Measurements from ENCODE around the gene MYZAP. TPM values are rescaled to one million over a fixed set of nuclear protein-coding genes. Genes with fewer than 3 reads are reported as not detected.

The MYZAP gene
- total RNA-seq, 1 donor: under 0.01 TPM

GRCh38 chr15:57728436-57728835, 136.7 kb downstream of the MYZAP start:
- DNase-seq (ENCODE audit: insufficient read length, low spot score, missing footprints): no peak
- no peaks in the 10 kb centered on the region for H4K20me1 ChIP-seq (ENCODE audit: insufficient read depth, low read length)

GRCh38 chr15:57730876-57731275, 139.2 kb downstream of the MYZAP start:
- Histone ChIP-seq H3K4me1 (ENCODE audit: insufficient read depth, low read length) (peaks cover 10% of the 10 kb centered on the region), H3K36me3 (ENCODE audit: insufficient read depth, low read length) (no peaks in the 10 kb centered on the region), H3K9me3 (ENCODE audit: low read depth, low read length) (no peaks in the 10 kb centered on the region), H3K4me3 (ENCODE audit: insufficient read depth, low read length) (no peak overlapping the region), H4K20me1 (ENCODE audit: insufficient read depth, low read length) (no peaks in the 10 kb centered on the region), H3K4me2 (ENCODE audit: insufficient read depth, low read length) (no peak overlapping the region), H3K27me3 (ENCODE audit: insufficient read depth, low read length) (no peaks in the 10 kb centered on the region), H3K79me2 (ENCODE audit: insufficient read depth, low read length) (no peaks in the 10 kb centered on the region), H2AFZ (ENCODE audit: low read length) (no peak overlapping the region), H3K27ac (ENCODE audit: low read depth, low read length) (no peak overlapping the region)
- no peak for TF ChIP-seq CTCF (IDR thresholded peaks at IDR 0.05; ENCODE audit: extremely low read depth, low read depth, low read length)
- no peak for DNase-seq (ENCODE audit: insufficient read length, low spot score, missing footprints)

More at GRCh38 chr15:57728436-57728835, 136.7 kb downstream of the MYZAP start:
- Histone ChIP-seq H3K4me1 (ENCODE audit: insufficient read depth, low read length) (peaks cover 10% of the 10 kb centered on the region), H2AFZ (ENCODE audit: low read length) (no peak overlapping the region), H3K4me2 (ENCODE audit: insufficient read depth, low read length) (no peak overlapping the region), H3K36me3 (ENCODE audit: insufficient read depth, low read length) (no peaks in the 10 kb centered on the region), H3K9me3 (ENCODE audit: low read depth, low read length) (no peaks in the 10 kb centered on the region), H3K27me3 (ENCODE audit: insufficient read depth, low read length) (no peaks in the 10 kb centered on the region), H3K4me3 (ENCODE audit: insufficient read depth, low read length) (no peak overlapping the region), H3K79me2 (ENCODE audit: insufficient read depth, low read length) (no peaks in the 10 kb centered on the region), H3K27ac (ENCODE audit: low read depth, low read length) (no peak overlapping the region)
- no peak for TF ChIP-seq CTCF (IDR thresholded peaks at IDR 0.05; ENCODE audit: extremely low read depth, low read depth, low read length)

DNA sequence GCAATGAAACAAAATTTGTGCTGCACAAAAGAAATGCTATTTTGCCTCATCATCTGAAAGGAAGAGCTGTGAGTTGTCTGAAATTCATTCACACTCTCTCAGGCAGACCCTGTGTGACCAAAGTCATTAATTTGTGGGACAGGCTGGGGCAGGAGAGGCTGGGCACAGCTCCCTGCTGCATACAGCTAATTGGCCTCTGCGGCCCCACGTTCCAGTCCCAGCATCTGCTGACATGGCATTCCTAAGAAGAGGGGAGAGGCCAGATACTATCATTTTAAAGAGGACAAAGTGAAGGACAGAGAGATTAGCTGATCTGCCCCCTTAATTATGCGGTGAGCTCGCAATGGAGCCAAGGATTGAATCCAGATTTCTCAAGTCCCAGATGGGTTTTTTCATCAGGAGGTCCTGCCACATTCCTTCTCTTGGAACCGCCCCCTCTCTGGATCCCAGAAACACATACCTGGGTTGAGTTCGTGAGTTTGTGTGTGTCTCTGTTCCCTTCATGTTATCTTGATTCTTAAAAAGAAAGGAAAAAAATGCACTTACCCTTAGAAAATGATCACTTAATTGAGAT, 139.9 kb downstream of the MYZAP start:
- TF ChIP-seq CTCF (IDR thresholded peaks at IDR 0.05; ENCODE audit: extremely low read depth, low read depth, low read length): no peak
- no peak for DNase-seq (ENCODE audit: insufficient read length, low spot score, missing footprints)
- no peak overlapping the region for H3K27ac ChIP-seq (ENCODE audit: low read depth, low read length)

DNA sequence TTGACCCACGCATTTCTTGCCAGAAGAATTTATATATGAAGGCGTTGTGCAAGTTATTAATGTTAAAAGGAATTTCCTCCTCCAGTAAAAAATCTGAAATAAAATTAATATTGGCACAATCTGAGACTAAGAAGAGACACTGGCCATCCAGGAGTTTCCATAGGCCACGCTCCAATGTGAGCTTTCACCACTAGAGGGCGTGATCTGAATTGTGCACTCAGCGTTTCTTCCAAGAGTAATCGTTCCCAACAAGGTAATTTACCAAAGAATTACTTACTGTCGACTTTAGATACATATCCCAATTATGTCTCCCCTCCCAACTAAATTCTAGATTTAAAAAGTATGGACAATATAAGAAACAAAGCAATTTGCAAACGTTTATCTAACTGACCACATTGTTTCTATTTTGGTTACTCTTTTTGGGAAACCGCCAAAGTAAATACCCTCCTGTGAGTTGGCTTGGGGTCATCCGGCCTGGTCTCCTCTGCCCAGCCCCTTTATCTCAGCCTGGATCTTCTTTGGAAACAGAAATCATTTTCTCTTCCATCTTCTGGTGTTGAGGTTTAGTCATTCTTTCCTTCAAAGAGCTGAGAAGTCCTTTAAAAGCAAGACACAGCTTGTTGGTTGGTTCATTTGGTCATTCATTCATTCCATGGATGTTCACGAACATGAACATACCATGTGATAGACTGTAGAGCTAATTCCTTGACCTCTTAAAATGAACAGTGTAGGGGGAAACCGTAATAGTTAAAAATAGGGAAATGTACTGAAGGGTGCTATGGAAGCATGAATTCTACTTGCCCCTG, 141.0 kb downstream of the MYZAP start:
- peak; percentile 97 for TF ChIP-seq CTCF (IDR thresholded peaks at IDR 0.05; ENCODE audit: extremely low read depth, low read depth, low read length)
- peak; percentile 71 for DNase-seq (ENCODE audit: insufficient read length, low spot score, missing footprints)
- Histone ChIP-seq H3K4me1 (ENCODE audit: insufficient read depth, low read length) (peaks cover 4% of the 10 kb centered on the region), H3K36me3 (ENCODE audit: insufficient read depth, low read length) (no peaks in the 10 kb centered on the region), H2AFZ (ENCODE audit: low read length) (no peak overlapping the region), H3K27me3 (ENCODE audit: insufficient read depth, low read length) (no peaks in the 10 kb centered on the region), H3K4me3 (ENCODE audit: insufficient read depth, low read length) (no peak overlapping the region), H3K9me3 (ENCODE audit: low read depth, low read length) (no peaks in the 10 kb centered on the region), H3K79me2 (ENCODE audit: insufficient read depth, low read length) (no peaks in the 10 kb centered on the region), H4K20me1 (ENCODE audit: insufficient read depth, low read length) (no peaks in the 10 kb centered on the region), H3K27ac (ENCODE audit: low read depth, low read length) (no peak overlapping the region), H3K4me2 (ENCODE audit: insufficient read depth, low read length) (peak overlapping the region; percentile 12)

More for the DNA sequence above, 139.9 kb downstream of the MYZAP start:
- no peak overlapping the region for H3K4me2 ChIP-seq (ENCODE audit: insufficient read depth, low read length)
- no peaks in the 10 kb centered on the region for H4K20me1 ChIP-seq (ENCODE audit: insufficient read depth, low read length)
- no peaks in the 10 kb centered on the region for H3K27me3 ChIP-seq (ENCODE audit: insufficient read depth, low read length)
- peaks cover 10% of the 10 kb centered on the region for H3K4me1 ChIP-seq (ENCODE audit: insufficient read depth, low read length)
- H3K79me2 ChIP-seq (ENCODE audit: insufficient read depth, low read length): no peaks in the 10 kb centered on the region
- no peaks in the 10 kb centered on the region for H3K36me3 ChIP-seq (ENCODE audit: insufficient read depth, low read length)
- no peak overlapping the region for H2AFZ ChIP-seq (ENCODE audit: low read length)
- H3K9me3 ChIP-seq (ENCODE audit: low read depth, low read length): no peaks in the 10 kb centered on the region
- no peak overlapping the region for H3K4me3 ChIP-seq (ENCODE audit: insufficient read depth, low read length)

Measured in osteoblast (primary cell).